Measurements from ENCODE around the gene POMT2.

Gene POMT2

DNA sequence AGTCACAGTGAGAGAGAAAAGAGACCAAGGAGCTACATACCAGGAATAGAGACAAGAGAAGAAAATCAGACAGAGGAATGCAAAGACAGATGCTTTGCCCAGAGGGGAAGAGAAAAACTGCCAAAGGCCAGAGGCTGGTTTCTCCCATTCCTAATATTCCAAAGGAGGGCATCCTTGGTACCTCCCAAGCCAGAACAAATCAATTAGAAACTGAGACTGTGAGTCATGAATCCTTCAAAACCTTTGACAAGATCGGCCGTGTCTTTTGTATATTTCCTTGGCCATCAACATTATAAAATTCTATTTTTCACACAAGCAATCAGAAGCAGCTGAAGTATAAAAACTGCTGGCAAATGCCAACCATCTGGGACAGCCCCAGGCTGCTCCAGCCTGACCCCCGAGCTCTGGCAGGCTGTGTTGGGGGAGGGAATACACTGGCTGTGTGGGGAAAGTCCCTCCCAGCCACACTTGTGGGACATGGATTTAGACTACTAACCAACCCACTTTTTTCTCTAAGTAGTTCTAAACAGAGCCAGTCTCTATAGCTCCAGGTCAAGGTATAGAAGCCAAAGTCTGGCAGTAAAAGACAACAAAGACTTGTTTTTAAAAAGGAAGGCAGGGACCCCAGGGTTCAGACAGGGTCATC is 13.7 kb downstream of the POMT2 start:
- TF ChIP-seq ZFX (IDR thresholded peaks at IDR 0.05) (no peak), CTCF (conservative IDR thresholded peaks at IDR 0.05) (no peak)
- H3K27ac ChIP-seq = no peak overlapping the region

GRCh38 chr14:77306416-77306815 is 14.3 kb downstream of the POMT2 start:
- TF ChIP-seq ZFX (IDR thresholded peaks at IDR 0.05) (no peak), CTCF (conservative IDR thresholded peaks at IDR 0.05) (no peak)
- H3K27ac ChIP-seq = no peak overlapping the region

DNA sequence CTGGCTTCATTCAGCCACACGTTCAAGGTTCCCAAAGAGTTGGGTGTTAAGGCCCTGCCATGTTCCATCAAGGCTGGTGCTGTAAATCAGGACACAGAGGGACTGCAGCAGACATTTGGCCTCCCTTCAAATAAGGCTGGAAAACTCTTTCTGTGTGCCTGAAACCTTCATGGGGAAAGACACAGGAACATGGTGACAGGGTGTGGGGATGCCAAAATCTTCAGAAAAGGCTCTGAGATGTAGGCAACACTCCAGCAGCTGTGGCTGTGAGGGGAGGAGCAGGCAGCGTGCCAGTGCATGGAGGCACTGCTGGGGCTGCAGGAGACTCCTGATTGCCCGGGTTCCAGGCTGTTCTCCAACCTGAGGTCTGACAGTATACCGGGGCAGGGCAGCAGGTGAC is 15.0 kb downstream of the POMT2 start:
- no peak for TF ChIP-seq CTCF (conservative IDR thresholded peaks at IDR 0.05)
- no peak for TF ChIP-seq ZFX (IDR thresholded peaks at IDR 0.05)
- H3K27ac ChIP-seq = no peak overlapping the region

DNA sequence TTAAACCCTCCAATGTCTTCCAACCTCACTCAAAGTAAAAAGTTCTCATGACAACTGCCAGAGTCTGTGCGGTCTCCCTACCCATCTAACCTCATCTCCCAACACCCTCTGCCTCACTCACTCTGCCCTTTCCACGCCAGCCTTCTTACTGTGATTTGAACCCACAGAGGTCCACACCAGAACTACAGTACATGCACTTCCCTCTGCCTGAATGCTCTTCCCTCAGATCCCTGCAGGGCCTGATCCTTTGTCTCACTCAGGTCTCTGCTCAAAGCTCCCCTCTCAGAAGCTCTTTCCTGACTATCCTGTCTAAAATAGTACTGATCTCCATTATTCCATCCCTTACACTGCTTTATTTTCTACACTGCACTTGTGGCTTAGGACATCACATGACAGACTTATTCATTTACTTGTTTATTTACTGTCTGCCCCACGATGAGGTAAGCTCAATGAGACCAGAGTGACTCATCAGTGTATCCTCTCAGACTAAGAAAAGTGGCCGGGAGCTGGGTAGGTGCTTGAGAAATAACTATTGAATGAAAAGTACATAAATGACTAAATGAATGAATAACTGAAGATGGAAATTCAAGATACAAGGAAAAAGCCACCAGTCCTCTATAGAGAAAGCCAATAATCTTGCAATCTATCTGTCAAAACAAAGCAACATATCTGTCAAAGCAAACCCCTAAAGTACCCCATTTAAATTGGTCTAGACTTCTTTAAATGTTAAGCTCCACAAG is 17.1 kb downstream of the POMT2 start:
- TF ChIP-seq CTCF (conservative IDR thresholded peaks at IDR 0.05) (no peak), ZFX (IDR thresholded peaks at IDR 0.05) (no peak)
- no peak overlapping the region for H3K27ac ChIP-seq

- TF ChIP-seq CTCF (conservative IDR thresholded peaks at IDR 0.05) (no peak), ZFX (IDR thresholded peaks at IDR 0.05) (no peak)
- H3K27ac ChIP-seq = no peak overlapping the region
Measured at GRCh38 chr14:77302926-77303325, 17.8 kb downstream of the POMT2 start.

DNA sequence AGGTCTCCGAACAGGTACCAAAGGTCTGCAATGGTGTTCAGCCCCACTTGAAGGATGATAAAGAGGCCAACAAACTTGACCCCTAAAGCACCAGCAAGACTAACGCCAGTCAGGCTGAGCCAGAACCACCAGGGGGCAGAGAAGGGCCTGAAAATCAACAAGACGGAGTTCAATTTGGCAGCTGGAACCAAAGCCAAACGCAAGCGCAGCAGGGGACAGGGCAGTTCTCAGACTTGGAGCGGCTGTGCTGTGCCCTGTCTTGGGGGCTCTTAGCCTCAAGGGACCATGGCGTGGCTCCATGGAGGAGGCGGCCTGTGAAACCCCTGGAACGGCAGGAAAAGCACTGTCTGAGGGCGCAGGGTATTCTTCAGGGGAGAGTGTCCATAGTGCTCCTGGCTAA is 19.6 kb downstream of the POMT2 start:
- TF ChIP-seq ZFX (IDR thresholded peaks at IDR 0.05) (no peak), CTCF (conservative IDR thresholded peaks at IDR 0.05) (peak; percentile 90)
- H3K27ac ChIP-seq = no peak overlapping the region

DNA sequence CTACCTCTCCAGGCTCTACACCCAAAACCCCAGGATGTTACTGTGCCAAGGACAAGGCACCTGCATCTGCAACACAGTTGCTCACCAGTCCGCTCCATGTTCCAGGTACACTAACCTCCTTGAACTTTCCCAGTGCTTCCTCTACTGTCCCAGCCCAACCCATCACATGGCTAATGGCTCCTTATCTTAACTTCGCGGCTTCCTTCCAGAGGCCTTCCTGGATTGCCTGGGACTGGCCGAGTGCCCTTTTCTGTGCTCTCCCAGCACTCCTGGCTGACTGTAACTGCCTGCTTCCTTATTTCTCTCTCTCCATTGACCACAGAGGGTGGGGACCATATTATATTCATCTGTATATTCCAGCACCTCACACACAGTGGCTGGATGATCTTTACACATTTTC is 20.9 kb downstream of the POMT2 start:
- TF ChIP-seq ZFX (IDR thresholded peaks at IDR 0.05) = no peak
- TF ChIP-seq CTCF (conservative IDR thresholded peaks at IDR 0.05) = no peak

More for the DNA sequence above, 20.9 kb downstream of the POMT2 start:
- H3K27ac ChIP-seq = no peak overlapping the region
